GM21825 (cell line): ENCODE measurements around the gene RRP1B.
"Not testable (repeated sequence)": the region's sequence is repeated elsewhere in the genome, so short reads cannot be mapped to it uniquely, and the experiment has no call there.

ENCODE experiments used
- ATAC-seq: cut with Tn5 transposase; IDR thresholded peaks from one replicate; pipeline ENCODE4 v1.9.1; 2021; ENCODE audit warnings: mild to moderate bottlenecking, moderate library complexity; ENCODE audit not compliant: unreplicated experiment

The RRP1B gene

DNA sequence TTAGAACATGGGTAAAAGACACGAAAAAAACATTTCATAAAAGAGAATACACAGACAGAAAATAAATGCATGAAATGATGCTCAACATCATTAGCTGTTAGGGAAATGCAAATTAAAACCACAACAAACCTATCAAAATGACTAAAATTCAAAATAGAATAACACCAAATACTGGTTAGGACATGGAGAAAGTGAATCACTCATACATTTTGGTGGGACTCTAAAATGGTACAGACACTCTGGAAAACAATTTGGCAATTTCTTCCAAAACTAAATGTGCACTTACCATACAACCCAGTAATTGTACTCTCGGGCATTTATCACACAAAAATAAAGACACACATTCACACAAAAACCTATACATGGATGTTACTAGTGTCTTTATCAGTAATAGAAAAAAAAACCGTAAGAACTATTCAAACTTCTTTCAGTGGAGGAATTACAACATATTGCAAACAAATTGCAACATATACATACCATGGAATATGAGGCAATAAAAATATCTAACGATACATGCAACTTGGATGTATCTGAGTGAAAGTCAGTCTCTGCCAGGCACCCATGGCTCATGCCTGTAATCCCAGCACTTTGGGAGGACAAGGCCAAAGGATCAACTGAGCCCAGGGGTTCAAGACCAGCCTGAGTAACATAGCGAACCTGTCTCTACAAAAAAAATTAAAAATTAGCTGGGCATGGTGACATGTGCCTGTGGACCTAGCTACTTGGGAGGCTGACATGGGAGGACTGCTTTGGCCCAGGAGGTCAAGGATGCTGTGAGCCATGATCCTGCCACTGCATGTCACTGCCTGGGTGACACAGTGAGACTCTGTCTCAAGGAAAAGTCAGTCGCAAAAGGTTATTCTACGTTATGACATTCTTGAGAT is 19.6 kb upstream of the RRP1B start:
- no peak for ATAC-seq

GRCh38 chr21:43640400-43640799 is 19.0 kb upstream of the RRP1B start:
- ATAC-seq: no peak

GRCh38 chr21:43643193-43643592 is 16.2 kb upstream of the RRP1B start:
- ATAC-seq: no peak

- no peak for ATAC-seq
Observed at GRCh38 chr21:43644071-43644470, 15.3 kb upstream of the RRP1B start.

DNA sequence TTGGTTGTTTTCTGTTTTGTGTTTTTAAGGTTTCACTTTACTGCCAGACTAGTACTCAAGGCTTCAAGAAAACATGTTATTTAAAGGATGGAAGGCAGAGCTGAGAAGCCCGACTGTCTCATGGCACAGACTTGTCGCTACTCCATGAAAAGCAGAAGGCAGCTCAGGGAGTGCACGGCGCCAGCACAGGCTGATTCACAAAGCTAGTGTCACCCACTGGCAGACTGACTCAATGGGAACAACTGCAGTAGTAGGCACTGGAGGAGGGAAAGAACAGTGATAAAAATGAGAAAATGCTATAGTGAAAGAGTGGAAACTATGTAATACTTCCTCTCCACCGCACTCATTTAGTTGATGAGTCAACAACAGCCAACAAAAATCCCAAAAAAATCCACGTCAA is 14.8 kb upstream of the RRP1B start:
- no peak for ATAC-seq

- ATAC-seq: no peak
Observed at GRCh38 chr21:43645136-43645891, 14.0 kb upstream of the RRP1B start.

DNA sequence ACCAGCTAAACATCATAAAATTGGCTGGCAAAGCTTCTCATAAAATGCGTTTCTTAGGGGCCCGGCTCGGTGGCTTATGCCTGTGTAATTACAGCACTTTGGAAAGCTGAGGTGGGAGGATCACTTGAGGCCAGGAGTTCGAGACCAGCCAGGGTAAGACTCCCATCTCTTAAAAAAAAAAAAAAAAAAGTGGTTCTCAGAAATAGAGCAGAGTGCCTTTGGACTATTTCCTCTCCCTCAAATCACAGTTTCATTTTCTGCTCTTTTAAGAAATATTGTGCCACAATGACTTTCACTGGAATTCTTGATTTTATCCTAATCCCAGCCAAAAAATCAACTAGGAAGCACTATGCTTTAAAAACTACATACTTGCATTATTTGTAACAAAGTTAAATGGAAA is 13.4 kb upstream of the RRP1B start:
- ATAC-seq: no peak

DNA sequence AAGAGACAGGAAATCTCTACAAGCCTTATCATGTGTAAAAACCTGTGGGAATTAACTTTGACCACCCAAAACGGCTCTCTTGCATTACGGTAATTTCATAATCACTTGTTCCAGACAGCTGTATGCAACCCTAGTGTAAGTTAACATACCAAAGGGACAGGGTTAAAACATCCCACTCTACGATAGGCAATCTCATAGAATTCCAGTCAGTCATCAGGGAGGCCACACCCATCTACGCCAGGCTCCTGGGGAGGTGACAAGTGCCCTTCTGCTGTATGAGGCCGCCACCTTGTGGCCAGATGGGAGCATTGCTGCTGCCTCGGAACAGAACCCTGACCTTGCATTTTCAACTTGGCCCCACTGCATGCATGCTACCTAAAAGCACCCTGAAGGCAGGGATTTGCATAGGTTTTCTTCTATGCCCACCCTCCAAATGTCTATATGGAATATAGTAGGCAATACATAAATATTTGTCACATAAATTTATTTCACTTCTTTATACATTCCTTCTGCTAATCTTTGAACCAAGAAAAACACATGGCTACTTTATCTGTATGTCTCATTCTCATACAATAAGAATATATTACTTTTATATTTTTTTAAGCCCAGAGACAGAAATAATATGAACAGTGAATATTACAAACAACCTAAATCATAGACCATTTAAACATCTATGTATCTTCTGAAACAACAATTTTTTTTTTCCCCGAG is 12.7 kb upstream of the RRP1B start:
- ATAC-seq: peak; percentile 82

DNA sequence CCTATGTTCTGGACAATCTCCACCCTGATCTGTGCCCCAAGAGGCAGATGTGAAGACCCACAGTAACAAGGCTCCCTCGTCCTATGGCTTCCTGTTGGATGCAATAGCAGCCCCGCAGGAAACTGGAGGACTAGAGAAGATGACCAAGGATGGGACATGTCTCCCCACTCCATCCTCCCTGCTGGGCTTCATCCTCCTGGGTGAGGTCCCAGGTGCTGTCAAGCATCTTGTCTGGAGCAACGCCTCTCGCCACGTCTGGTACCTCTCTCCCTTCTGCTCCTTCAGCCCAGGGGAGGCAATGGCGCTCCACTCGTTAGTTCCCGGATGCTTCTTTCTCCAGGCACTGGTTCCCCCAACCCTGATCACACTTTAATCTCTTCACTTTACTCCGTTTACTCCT is 11.2 kb upstream of the RRP1B start:
- ATAC-seq: no peak

DNA sequence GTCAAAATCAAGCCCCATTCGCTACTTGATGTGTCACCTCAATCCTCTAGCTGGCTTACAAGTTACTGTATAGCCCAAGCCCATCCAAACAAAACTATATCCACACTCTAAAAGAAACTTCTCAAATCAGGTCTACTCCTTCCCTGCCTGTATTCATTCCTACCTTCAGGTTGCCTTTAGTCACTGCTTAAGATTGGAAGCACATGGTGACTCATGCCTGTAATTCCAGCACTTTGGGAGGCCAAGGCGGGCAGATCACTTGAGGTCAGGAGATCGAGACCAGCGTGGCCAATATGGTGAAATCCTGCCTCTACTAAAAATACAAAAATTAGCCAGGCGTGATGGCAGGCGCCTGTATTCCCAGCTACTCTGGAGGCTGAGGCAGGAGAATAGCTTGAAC is 7.4 kb upstream of the RRP1B start:
- ATAC-seq: not testable (repeated sequence)

GRCh38 chr21:43652616-43653015 is 6.7 kb upstream of the RRP1B start:
- ATAC-seq: no peak

GRCh38 chr21:43653626-43654025 is 5.7 kb upstream of the RRP1B start:
- no peak for ATAC-seq

DNA sequence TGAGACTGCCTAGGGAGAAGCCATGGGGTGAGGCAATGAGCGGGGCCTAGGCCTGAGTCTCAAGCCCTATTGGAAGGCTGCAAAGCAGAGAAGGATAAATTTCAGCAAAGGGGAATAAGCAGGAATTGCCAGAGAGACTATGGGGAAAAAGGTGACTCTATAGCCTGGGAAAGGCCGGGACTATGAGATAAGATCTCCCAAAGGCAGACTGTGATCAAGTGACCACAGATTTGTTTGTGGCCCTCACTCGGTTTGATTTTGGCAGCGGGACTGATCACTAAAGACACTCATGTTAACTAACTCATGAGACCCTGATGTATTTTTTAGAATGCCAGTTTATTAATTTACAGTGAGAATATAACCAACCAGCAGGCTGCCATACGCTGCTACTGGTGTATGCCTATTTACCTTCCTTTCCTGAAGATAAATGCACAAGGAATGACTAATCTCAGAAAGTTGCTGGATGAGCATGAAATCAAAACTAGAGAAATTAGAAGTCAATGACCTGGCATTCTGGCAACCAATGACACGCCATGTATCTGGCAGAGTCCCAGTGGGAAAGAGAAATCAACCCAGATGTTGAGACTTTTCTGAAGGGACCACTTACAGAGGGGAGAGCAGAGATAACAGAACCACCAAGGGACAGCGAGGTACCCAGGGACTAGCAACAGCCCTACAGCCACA is 4.4 kb upstream of the RRP1B start:
- no peak for ATAC-seq

DNA sequence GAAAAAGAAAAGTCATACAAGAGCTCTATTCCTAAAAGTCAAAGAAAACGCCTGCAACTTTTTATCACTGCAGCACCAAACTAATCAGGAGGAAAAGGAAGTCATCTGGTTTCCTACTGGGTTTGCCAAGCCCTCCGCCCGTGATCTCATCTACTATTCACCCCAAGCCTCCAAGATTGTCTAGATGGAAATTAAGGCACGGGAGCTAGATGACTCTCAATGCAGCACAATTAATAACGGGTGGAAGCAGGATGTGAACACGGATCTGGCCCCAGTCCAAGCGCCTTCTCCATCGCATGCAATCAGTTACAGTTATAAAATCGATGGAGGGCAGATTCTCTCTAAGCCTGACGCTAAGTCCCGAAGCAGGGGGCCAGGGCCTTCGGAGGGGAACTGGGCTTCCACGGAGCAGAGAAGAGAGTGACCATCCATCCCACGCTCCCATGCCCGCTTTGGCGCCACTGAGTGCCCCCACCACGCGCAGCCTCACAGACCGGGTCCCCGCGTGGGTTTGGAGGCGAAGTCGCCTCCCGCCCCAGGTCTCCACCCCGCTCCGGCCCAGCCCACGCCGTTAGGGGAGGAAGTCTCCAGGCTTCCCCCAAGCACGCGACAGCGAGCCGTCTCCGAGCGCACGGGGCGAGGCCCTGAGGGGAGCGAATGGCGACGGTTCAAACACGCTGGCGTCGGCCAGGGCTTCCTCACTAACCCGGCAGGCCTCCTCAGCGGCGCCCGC is 1.8 kb upstream of the RRP1B start:
- no peak for ATAC-seq

DNA sequence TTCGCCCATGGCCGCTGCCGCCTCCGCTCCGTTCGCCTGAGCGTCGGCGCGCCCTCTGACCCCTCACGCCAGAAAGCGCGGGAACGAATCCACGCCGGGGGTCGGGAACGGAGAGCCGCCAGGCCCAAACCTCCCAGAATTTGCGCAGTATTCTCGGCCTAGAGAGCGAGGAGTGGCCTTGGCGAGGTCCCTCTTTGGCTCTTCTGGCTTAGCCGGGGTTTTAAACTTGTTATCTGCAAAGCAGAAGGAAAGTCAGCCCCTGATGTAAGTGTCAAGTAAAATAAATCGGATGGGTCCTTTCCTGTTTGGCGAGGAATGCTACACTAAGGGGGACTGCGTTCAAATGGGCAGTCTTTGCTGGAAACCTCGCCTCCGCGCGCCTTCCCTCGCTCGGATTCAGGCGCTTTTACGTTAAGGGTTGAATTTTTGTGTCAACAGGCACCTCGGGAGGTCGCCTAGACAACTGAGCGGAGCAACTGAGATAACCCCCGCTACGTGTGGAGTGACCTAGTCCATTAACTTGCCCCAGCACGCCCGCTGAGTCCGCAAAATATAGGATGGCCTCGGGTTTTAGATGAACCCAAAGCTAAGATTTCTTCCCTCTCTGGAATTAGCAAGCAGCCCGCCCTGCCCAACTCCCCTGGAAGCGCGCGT is 1.1 kb upstream of the RRP1B start:
- no peak for ATAC-seq

DNA sequence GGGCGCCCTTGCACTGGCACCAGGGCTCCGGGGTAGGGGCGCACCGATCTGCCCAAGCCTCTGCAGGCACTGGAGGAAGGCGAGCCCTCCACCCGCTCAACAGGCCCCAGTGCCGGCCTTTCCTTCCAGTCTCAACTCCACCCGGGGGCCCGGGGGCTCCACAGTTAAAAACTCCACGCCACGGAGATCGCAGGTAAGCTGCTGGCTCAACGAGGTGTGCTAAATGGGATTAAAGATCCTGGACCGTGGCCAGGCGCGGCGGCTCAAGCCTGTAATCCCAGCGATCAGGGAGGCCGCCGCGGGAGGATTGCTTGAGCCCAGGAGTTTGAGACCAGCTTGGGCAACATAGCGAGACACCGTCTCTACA is 608 bp upstream of the RRP1B start:
- ATAC-seq: no peak

DNA sequence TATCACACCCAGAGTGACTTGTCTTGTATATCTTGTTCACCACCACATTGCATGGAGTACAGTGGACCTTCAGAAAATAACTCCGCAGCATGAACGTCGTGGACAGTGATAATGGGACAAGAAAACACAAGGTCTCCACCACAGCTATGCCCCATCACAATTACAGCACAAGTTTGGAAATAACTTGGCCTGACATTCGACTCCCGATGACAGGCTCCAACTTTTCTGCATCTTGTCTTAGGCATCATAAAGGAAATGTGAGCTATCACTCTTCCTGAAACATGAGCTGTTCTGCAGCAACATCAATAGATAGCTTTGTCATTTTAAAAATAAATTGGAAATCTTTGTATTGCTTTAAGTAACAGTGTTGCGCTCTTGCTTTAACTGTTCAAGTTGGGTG is 2.9 kb downstream of the RRP1B start:
- ATAC-seq: no peak

- ATAC-seq: no peak
Observed at GRCh38 chr21:43663033-43663432, 3.7 kb downstream of the RRP1B start.

GRCh38 chr21:43664358-43664757 is 5.0 kb downstream of the RRP1B start:
- ATAC-seq: no peak

GRCh38 chr21:43665879-43666278 is 6.5 kb downstream of the RRP1B start:
- ATAC-seq: no peak
